Natural killer cell treated with Interleukin-12 subunit alpha and Interleukin-12 subunit beta and Interleukin-15 and Interleukin-18, amount 100 ng/mL, for 72 hours (primary cell): ENCODE measurements around the gene ABCB8. TPM values are rescaled to one million over a fixed set of nuclear protein-coding genes. Genes with fewer than 3 reads are reported as not detected.

Source experiments
- ATAC-seq, 2 donors: fragments of 150-1000 bp; cut with Tn5 transposase in 1 of 2; sonication (Bioruptor Pico), chemical (Tn5 transposase) in 1 of 2; 2 replicates each; pipeline ENCODE4 v1.10.0; 2021
- DNase-seq: peaks from one replicate; pipeline ENCODE4 v3.0.0; 2022; ENCODE audit warnings: low spot score
- H3K27ac Mint-ChIP-seq, 2 donors: 1 replicate in 1 of 2; 2 replicates in 1 of 2; pipeline ENCODE4 v1.8.0; 2022; ENCODE audit warnings: mixed read lengths in 2 of 2, mild to moderate bottlenecking in 1 of 2, moderate library complexity in 1 of 2
- H3K27me3 Mint-ChIP-seq, 2 donors: 1 replicate in 1 of 2; 2 replicates in 1 of 2; pipeline ENCODE4 v1.8.0; 2022; ENCODE audit warnings: mixed read lengths in 2 of 2
- H3K36me3 Mint-ChIP-seq: one replicate; pipeline ENCODE4 v1.8.0; 2022; ENCODE audit warnings: mixed read lengths
- H3K4me1 Mint-ChIP-seq, 2 donors: 1 replicate in 1 of 2; 2 replicates in 1 of 2; pipeline ENCODE4 v1.8.0; 2022; ENCODE audit warnings: low read depth in 2 of 2, mixed read lengths in 2 of 2, mild to moderate bottlenecking in 1 of 2
- H3K4me3 Mint-ChIP-seq: one replicate; pipeline ENCODE4 v1.8.0; 2022; ENCODE audit warnings: mixed read lengths
- H3K9me3 Mint-ChIP-seq: 2 replicates; pipeline ENCODE4 v1.8.0; 2022; ENCODE audit warnings: mixed read lengths
- total RNA-seq, 2 donors: library from RNA; stranded (reverse); gene quantifications; one replicate each; pipeline ENCODE4 v1.2.3, GENCODE V29; 2022

ABCB8 gene
- total RNA-seq, 2 donors from 2014 or later: 43.1 to 82.8 TPM

DNA sequence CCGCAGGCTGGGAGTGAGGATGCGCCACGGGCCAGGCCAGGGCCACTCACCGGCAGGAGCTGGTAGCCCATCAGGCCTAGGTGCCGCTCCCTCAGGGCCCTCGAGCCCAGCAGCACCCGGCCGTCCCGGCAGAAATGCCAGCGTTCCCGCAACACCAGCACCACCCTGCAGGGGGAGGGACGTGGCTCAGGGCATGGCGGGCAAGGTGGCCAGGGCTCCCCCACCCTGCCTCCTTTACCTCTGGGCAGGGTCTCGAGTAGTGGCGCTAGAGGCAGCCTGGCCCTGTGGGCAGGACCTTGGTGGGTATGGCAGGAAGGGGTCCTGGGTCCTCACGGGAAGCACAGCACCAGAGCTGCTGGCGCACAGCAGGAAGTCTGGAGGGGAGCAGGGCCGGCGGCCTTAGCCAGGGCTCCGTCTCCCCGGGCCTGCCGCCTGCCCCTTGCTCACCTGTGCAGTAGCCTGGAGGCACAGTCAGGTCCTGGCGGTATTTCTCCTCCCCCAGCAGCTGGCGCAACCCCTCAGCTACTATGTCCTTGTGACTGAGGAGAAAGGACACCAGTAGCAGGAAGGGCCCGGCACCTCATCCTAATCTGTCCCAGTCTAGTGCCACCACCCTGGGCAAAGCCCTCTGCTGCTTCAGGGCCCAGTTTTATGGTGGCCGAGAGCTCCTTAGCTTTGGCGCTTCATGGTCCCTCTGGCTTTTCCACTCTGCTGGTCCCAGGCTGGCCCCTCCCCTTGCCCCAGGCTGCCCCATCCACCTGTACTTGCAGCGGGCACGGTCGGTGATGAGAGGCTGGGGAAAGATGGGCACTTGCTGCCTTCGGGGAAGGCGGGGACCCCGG, 48.8 kb downstream of the ABCB8 start:
- Mint-ChIP-seq H3K4me1 (peaks cover 6 to 13% of the 10 kb centered on the region in 2 donors), H3K27ac (no peak overlapping the region), H3K9me3 (no peaks in the 10 kb centered on the region), H3K4me3 (no peak overlapping the region), H3K36me3 (no peaks in the 10 kb centered on the region), H3K27me3 (no peaks in the 10 kb centered on the region)
- no peak for DNase-seq
- no peak for ATAC-seq

GRCh38 chr7:151077705-151078232, 49.5 kb downstream of the ABCB8 start:
- no peak for ATAC-seq
- H3K9me3 Mint-ChIP-seq: no peaks in the 10 kb centered on the region
- H3K27ac Mint-ChIP-seq: peak overlapping the region in 1 of 2 donors; percentile 57
- peaks cover 9 to 16% of the 10 kb centered on the region in 2 donors for H3K4me1 Mint-ChIP-seq
- DNase-seq: no peak
- H3K36me3 Mint-ChIP-seq: no peaks in the 10 kb centered on the region
- peak overlapping the region; percentile 71 for H3K4me3 Mint-ChIP-seq
- H3K27me3 Mint-ChIP-seq: no peaks in the 10 kb centered on the region

DNA sequence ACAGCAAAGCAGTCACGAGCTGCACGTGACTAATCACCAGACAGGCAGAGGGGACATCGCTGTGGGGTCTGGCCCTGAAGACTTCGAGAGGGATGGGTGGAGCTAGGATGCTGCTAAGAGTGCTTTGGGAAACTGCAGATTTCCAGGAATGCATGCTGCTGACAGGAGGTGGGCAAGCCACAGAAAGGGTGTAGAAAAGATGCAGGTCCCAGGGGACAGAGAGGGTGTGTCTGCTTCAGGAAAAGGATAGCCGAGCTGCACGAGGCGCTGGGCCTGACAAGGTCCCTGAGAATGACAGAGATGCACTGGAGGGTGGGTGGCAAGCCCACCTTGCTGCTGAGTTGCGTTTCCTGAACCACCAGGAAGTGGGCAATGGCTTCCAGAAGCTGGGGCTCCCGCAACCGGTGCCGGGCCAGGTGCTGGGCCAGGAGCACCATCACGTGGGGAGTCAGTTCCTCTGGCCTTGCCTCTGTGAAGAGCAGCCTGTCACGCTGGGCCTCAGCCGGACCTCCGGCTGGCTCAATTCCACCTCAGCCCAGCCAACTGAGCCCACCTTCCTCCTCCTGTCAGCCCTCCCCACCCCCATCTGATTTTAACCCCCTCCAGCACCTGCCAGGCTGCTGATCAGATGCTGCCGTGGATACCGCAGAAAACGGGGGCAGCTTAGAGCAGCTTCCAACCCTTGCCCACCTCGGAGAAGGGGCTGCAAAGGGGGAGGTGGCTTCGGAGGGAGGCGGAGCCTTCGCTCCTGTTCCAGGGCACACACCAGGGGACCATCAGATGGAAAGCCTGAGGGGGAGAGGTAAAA, 50.2 kb downstream of the ABCB8 start:
- Mint-ChIP-seq H3K27me3 (no peaks in the 10 kb centered on the region), H3K36me3 (no peaks in the 10 kb centered on the region), H3K4me3 (peak overlapping the region; percentile 87), H3K9me3 (no peaks in the 10 kb centered on the region), H3K27ac (peak overlapping the region in 1 of 2 donors; percentile 57), H3K4me1 (peaks cover 12 to 19% of the 10 kb centered on the region in 2 donors)
- ATAC-seq (no peak), DNase-seq (no peak)

GRCh38 chr7:151079199-151079910, 51.1 kb downstream of the ABCB8 start:
- Mint-ChIP-seq H3K4me1 (peaks cover 12 to 19% of the 10 kb centered on the region in 2 donors), H3K4me3 (peak overlapping the region; percentile 87), H3K36me3 (no peaks in the 10 kb centered on the region), H3K27me3 (no peaks in the 10 kb centered on the region), H3K9me3 (no peaks in the 10 kb centered on the region), H3K27ac (peak overlapping the region; percentile 44 to 64)
- ATAC-seq (no peak), DNase-seq (no peak)

GRCh38 chr7:151080067-151080521, 51.8 kb downstream of the ABCB8 start:
- DNase-seq (no peak), ATAC-seq (peak; percentile 0 to 2)
- peak overlapping the region; percentile 44 to 64 for H3K27ac Mint-ChIP-seq
- H3K9me3 Mint-ChIP-seq: no peaks in the 10 kb centered on the region
- H3K4me1 Mint-ChIP-seq: peaks cover 18 to 24% of the 10 kb centered on the region in 2 donors
- peaks cover 0 to under 1% of the 10 kb centered on the region in 2 donors for H3K27me3 Mint-ChIP-seq
- H3K4me3 Mint-ChIP-seq: peak overlapping the region; percentile 87
- H3K36me3 Mint-ChIP-seq: no peaks in the 10 kb centered on the region

DNA sequence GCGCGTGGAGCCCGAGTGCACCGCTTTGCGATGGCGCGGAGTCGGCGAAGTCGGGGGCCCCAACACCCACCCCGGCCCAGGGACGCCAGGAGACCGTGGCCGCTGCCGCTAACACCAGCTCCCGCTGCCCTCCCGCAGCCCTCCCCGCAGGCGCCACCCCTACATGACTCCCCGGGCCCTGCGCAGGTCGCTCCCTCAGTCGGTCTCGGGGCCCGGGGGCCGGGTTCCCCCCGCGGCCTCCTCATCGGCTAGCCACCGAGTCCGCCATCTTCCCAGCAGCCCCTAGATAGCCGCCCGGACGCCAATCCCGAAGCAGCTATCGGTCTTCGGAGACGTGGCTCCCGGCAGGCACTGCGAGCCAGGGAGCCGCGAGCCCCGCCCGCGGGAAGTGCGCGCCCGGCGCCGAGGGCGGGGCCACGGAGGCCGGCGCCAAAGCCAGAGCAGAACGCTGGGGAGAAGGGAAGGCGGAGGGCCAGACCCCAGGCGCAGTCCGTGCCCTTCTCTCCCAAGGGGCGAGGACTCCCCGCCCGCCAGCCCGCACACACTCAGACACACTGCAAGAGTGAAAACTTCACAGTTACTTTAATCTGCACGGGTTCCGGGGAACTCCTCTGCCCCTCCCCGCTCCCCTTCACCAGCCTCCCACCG, 52.4 kb downstream of the ABCB8 start, which contains the start of gene FASTK:
Gene FASTK (minus strand): TSS at position 288 of the 648 bp plus-strand sequence. CDS start 43 bp downstream, at position 245.
- peak within 1 kb of the TSS; percentile 87 for H3K4me3 Mint-ChIP-seq
- H3K27ac Mint-ChIP-seq: peak within 1 kb of the TSS; percentile 44 to 64
- no peaks in the 10 kb centered on the region for H3K36me3 Mint-ChIP-seq
- ATAC-seq: peak; percentile 91 to 94
- peaks cover 22 to 29% of the 10 kb centered on the region in 2 donors for H3K4me1 Mint-ChIP-seq
- peak; percentile 92 for DNase-seq
- no peaks in the 10 kb centered on the region for H3K9me3 Mint-ChIP-seq
- peaks cover 0 to 3% of the 10 kb centered on the region in 2 donors for H3K27me3 Mint-ChIP-seq

GRCh38 chr7:151081170-151082101, 53.2 kb downstream of the ABCB8 start:
- ATAC-seq: no peak
- Mint-ChIP-seq H3K36me3 (no peaks in the 10 kb centered on the region), H3K4me1 (peaks cover 27 to 33% of the 10 kb centered on the region in 2 donors), H3K27ac (no peak overlapping the region), H3K9me3 (no peaks in the 10 kb centered on the region), H3K4me3 (peak overlapping the region; percentile 99), H3K27me3 (peaks cover 0 to 3% of the 10 kb centered on the region in 2 donors)
- DNase-seq: no peak

DNA sequence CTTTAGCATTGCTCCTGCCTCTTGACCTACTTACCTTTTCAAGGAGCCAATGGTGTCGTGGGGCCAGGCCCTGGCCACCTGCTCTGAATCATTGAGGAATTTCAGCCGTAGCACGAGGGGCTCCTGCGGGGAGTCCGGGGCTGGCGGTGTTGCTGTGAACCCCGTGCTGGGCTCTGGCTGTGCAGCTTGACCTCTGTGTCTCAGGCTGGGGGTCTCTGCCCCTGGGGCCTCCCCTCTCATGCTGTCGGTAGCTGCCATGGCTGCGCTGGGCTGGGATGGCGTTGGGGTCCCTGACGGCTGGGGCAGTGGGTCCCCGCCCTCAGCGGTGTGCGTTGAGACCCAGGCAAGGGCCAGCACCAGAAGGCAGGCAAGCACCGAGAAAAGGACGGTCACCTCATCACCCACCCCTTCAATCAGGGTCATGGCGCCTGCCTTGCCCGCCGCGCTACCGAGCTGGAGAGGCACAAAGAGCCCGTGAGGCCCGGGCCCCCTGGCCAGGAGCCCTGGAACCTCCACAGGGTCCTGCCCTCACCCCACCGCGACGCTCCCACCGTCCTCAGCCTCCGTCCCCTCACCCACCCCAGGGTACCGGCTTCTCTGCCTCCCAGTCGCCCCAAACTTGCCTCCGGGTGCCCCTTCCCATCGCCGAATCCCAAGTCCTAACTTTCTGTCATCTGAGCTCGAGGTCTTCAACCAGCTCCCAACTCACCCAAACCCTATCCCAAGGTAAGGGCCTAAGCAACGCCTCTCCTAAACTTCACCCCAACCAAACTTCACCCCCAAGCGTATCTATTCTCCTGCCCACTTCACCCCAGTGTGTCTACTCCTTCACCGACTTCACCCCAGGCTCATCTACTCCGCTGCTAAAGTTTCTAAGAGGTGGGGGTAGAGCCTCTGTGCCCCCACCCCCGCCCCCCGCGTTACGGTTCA, 54.2 kb downstream of the ABCB8 start:
- peak overlapping the region; percentile 88 to 89 for H3K27ac Mint-ChIP-seq
- H3K36me3 Mint-ChIP-seq: no peaks in the 10 kb centered on the region
- no peaks in the 10 kb centered on the region for H3K9me3 Mint-ChIP-seq
- ATAC-seq (no peak), DNase-seq (no peak)
- H3K27me3 Mint-ChIP-seq: peaks cover 0 to 3% of the 10 kb centered on the region in 2 donors
- peak overlapping the region; percentile 99 for H3K4me3 Mint-ChIP-seq
- H3K4me1 Mint-ChIP-seq: peaks cover 27 to 33% of the 10 kb centered on the region in 2 donors

GRCh38 chr7:151083071-151083823, 55.0 kb downstream of the ABCB8 start, which contains the start of gene TMUB1:
Gene TMUB1, minus strand, starts transcription at chr7:151083493. Its CDS starts 930 bp downstream, at chr7:151082563.
- Mint-ChIP-seq H3K4me3 (peak within 1 kb of the TSS; percentile 99), H3K4me1 (peaks cover 26 to 32% of the 10 kb centered on the region in 2 donors), H3K9me3 (no peaks in the 10 kb centered on the region), H3K27ac (peak within 1 kb of the TSS; percentile 88 to 89), H3K27me3 (peaks cover 0 to 3% of the 10 kb centered on the region in 2 donors), H3K36me3 (no peaks in the 10 kb centered on the region)
- ATAC-seq (peak; percentile 67 to 81), DNase-seq (peak; percentile 91)

- Mint-ChIP-seq H3K4me3 (peak overlapping the region; percentile 99), H3K27me3 (peaks cover 0 to 3% of the 10 kb centered on the region in 2 donors), H3K4me1 (peaks cover 28 to 31% of the 10 kb centered on the region in 2 donors), H3K9me3 (no peaks in the 10 kb centered on the region), H3K36me3 (no peaks in the 10 kb centered on the region), H3K27ac (peak overlapping the region in 1 of 2 donors; percentile 56)
- DNase-seq (no peak), ATAC-seq (no peak)
Observed at GRCh38 chr7:151083824-151084160, 55.5 kb downstream of the ABCB8 start.
